SU-DHL-6 (cell line): ENCODE measurements around the gene POU6F1.

Experiments
- H2AFZ ChIP-seq: fragments of 200-600 bp; sonication (generic); 2 replicates; pipeline ENCODE4 v1.6.1; 2014; ENCODE audit warnings: low read depth, mild to moderate bottlenecking, moderate library complexity, mixed read lengths, antibody characterized with exemption, low read length; ENCODE audit not compliant: severe bottlenecking
- H3F3A ChIP-seq: fragments of 200-600 bp; shearing (Covaris generic); 2 replicates; pipeline ENCODE4 v1.6.0; 2016; ENCODE audit warnings: antibody characterized with exemption, mild to moderate bottlenecking; ENCODE audit not compliant: insufficient read depth
- H3K27ac ChIP-seq: fragments of 200-600 bp; sonication (generic); 2 replicates; pipeline ENCODE4 v1.5.1; 2016; ENCODE audit warnings: low read depth, mild to moderate bottlenecking, low read length, moderate library complexity, mixed read lengths
- H3K27me3 ChIP-seq: fragments of 200-600 bp; sonication (generic), shearing (Covaris generic); 2 replicates; pipeline ENCODE4 v1.6.0; 2014; ENCODE audit warnings: mild to moderate bottlenecking, low read length
- H3K36me3 ChIP-seq: fragments of 200-600 bp; sonication (generic); 2 replicates; pipeline ENCODE4 v1.6.1; 2014; ENCODE audit warnings: mild to moderate bottlenecking, low read length, mixed read lengths
- H3K4me2 ChIP-seq: fragments of 300-600, 200-600 bp; shearing (Covaris generic), sonication (generic); 2 replicates; pipeline ENCODE4 v1.6.0; 2014; ENCODE audit warnings: low read length, low read depth, mild to moderate bottlenecking; ENCODE audit not compliant: poor library complexity, severe bottlenecking
- H3K4me3 ChIP-seq: fragments of 200-600 bp; sonication (generic); 2 replicates; pipeline ENCODE4 v1.5.1; 2014; ENCODE audit warnings: antibody characterized with exemption, low read length, mild to moderate bottlenecking, mixed read lengths; ENCODE audit not compliant: insufficient read depth, poor library complexity, severe bottlenecking
- H3K79me2 ChIP-seq: fragments of 200-600 bp; sonication (generic); 2 replicates; pipeline ENCODE4 v1.6.1; 2014; ENCODE audit warnings: mild to moderate bottlenecking, low read length, moderate library complexity; ENCODE audit not compliant: insufficient read depth
- H3K9ac ChIP-seq: fragments of 200-600 bp; sonication (generic); 2 replicates; pipeline ENCODE4 v1.7.0; 2014; ENCODE audit warnings: mild to moderate bottlenecking, low read length
- H3K9me2 ChIP-seq: fragments of 200-600 bp; sonication (generic); replicated peaks from 2 replicates; pipeline ENCODE4 v1.6.1; 2014; ENCODE audit warnings: low read length; ENCODE audit not compliant: insufficient read depth
- H3K9me3 ChIP-seq: fragments of 200-600 bp; sonication (generic); 2 replicates; pipeline ENCODE4 v1.6.1; 2014; ENCODE audit warnings: low read length, mixed read lengths; ENCODE audit not compliant: insufficient read depth
- H4K20me1 ChIP-seq: fragments of 200-600 bp; sonication (generic); 2 replicates; pipeline ENCODE4 v1.6.1; 2014; ENCODE audit warnings: low read depth, mild to moderate bottlenecking, antibody characterized with exemption, low read length, moderate library complexity, mixed read lengths
- CTCF ChIP-seq: fragments of 200-600 bp; sonication (generic); IDR thresholded peaks from one replicate; pipeline ENCODE4 v1.5.1; 2017; ENCODE audit warnings: antibody characterized with exemption, mild to moderate bottlenecking, low read length, moderate library complexity; ENCODE audit not compliant: insufficient read depth, poor library complexity, severe bottlenecking
- EZH2phosphoT487 ChIP-seq: fragments of 200-600 bp; sonication (generic), shearing (Covaris generic); conservative IDR thresholded peaks from 2 replicates; pipeline ENCODE4 v1.6.1; 2018; ENCODE audit warnings: mild to moderate bottlenecking, antibody characterized with exemption, low read length, moderate library complexity, mixed read lengths

POU6F1 gene

GRCh38 chr12:51209259-51209658 lies 8.6 kb downstream of the POU6F1 start:
- no peaks in the 10 kb centered on the region for H3K36me3 ChIP-seq
- H3K79me2 ChIP-seq, result no peaks in the 10 kb centered on the region
- TF ChIP-seq EZH2phosphoT487, result no peak
- TF ChIP-seq CTCF, result no peak
- no peak overlapping the region for H2AFZ ChIP-seq
- no peak overlapping the region for H3K27ac ChIP-seq
- H3K9me2 ChIP-seq, result no peaks in the 10 kb centered on the region
- H3K27me3 ChIP-seq, result no peaks in the 10 kb centered on the region
- no peak overlapping the region for H3K4me2 ChIP-seq
- H4K20me1 ChIP-seq, result no peaks in the 10 kb centered on the region
- no peak overlapping the region for H3K4me3 ChIP-seq
- H3K9me3 ChIP-seq, result no peaks in the 10 kb centered on the region
- no peak overlapping the region for H3K9ac ChIP-seq
- H3F3A ChIP-seq, result no peaks in the 10 kb centered on the region

- H3K27me3 ChIP-seq, result no peaks in the 10 kb centered on the region
- TF ChIP-seq CTCF (no peak), EZH2phosphoT487 (no peak)
- no peak overlapping the region for H3K4me3 ChIP-seq
- no peaks in the 10 kb centered on the region for H3F3A ChIP-seq
- no peaks in the 10 kb centered on the region for H3K79me2 ChIP-seq
- H2AFZ ChIP-seq, result no peak overlapping the region
- H3K9me2 ChIP-seq, result no peaks in the 10 kb centered on the region
- H4K20me1 ChIP-seq, result no peaks in the 10 kb centered on the region
- H3K9me3 ChIP-seq, result no peaks in the 10 kb centered on the region
- H3K9ac ChIP-seq, result no peak overlapping the region
- H3K27ac ChIP-seq, result no peak overlapping the region
- H3K36me3 ChIP-seq, result no peaks in the 10 kb centered on the region
- H3K4me2 ChIP-seq, result no peak overlapping the region
Measured at GRCh38 chr12:51208016-51208660, 9.7 kb downstream of the POU6F1 start.

GRCh38 chr12:51205350-51205749 lies 12.5 kb downstream of the POU6F1 start:
- H3K9me2 ChIP-seq, result no peaks in the 10 kb centered on the region
- no peaks in the 10 kb centered on the region for H3F3A ChIP-seq
- TF ChIP-seq EZH2phosphoT487 (no peak), CTCF (no peak)
- no peak overlapping the region for H2AFZ ChIP-seq
- H3K4me3 ChIP-seq, result no peak overlapping the region
- no peak overlapping the region for H3K4me2 ChIP-seq
- no peak overlapping the region for H3K27ac ChIP-seq
- no peaks in the 10 kb centered on the region for H3K79me2 ChIP-seq
- no peaks in the 10 kb centered on the region for H4K20me1 ChIP-seq
- no peaks in the 10 kb centered on the region for H3K27me3 ChIP-seq
- no peaks in the 10 kb centered on the region for H3K36me3 ChIP-seq
- H3K9me3 ChIP-seq, result no peaks in the 10 kb centered on the region
- H3K9ac ChIP-seq, result no peak overlapping the region
